Measurements from ENCODE around the gene CLDN24. TPM values are rescaled to one million over a fixed set of nuclear protein-coding genes. Genes with fewer than 3 reads are reported as not detected.

The CLDN24 gene
- total and polyA plus RNA-seq, 4 donors: 0.08 TPM; not detected in 3

- Histone ChIP-seq H3K27ac (ENCODE audit: low read depth in 1 of 2, low read length in 1 of 2) (no peak overlapping the region), H3K9me3 (ENCODE audit: control insufficient read depth in 4 of 4, insufficient read depth in 3 of 4, low read length in 3 of 4) (peaks cover 0 to 2% (median 0%) of the 10 kb centered on the region in 4 donors), H3K4me1 (ENCODE audit: control insufficient read depth in 5 of 5, insufficient read depth in 5 of 5, low read length in 5 of 5) (peaks cover 0 to 5% (median 0%) of the 10 kb centered on the region in 5 donors), H3K9ac (ENCODE audit: insufficient read depth in 1 of 2, low read length in 2 of 2) (no peak overlapping the region), H3K4me3 (no peak overlapping the region), H3K36me3 (ENCODE audit: control insufficient read depth in 4 of 4, insufficient read depth in 4 of 4, low read length in 4 of 4) (no peaks in the 10 kb centered on the region), H3K27me3 (ENCODE audit: control insufficient read depth in 3 of 3, insufficient read depth in 3 of 3, low read length in 2 of 3) (no peaks in the 10 kb centered on the region)
- WGBS, 2 donors: 89 to 93% methylated on average over 6 of the region's 6 CpGs
- TF ChIP-seq CTCF (IDR thresholded peaks at IDR 0.05; ENCODE audit: control extremely low read depth, extremely low read depth): no peak
- no peak for ATAC-seq (ENCODE audit: insufficient read depth, low FRiP score)
- no peak for DNase-seq
Measured at GRCh38 chr4:183333983-183334382, 11.8 kb upstream of the CLDN24 start.

GRCh38 chr4:183333202-183333601 is 11.0 kb upstream of the CLDN24 start:
- TF ChIP-seq CTCF (IDR thresholded peaks at IDR 0.05; ENCODE audit: control extremely low read depth, extremely low read depth): no peak
- Histone ChIP-seq H3K4me3 (no peak overlapping the region), H3K27me3 (ENCODE audit: control insufficient read depth in 3 of 3, insufficient read depth in 3 of 3, low read length in 2 of 3) (no peaks in the 10 kb centered on the region), H3K9me3 (ENCODE audit: control insufficient read depth in 4 of 4, insufficient read depth in 3 of 4, low read length in 3 of 4) (peaks cover 0 to 2% (median 0%) of the 10 kb centered on the region in 4 donors), H3K36me3 (ENCODE audit: control insufficient read depth in 4 of 4, insufficient read depth in 4 of 4, low read length in 4 of 4) (no peaks in the 10 kb centered on the region), H3K27ac (ENCODE audit: low read depth in 1 of 2, low read length in 1 of 2) (no peak overlapping the region), H3K4me1 (ENCODE audit: control insufficient read depth in 5 of 5, insufficient read depth in 5 of 5, low read length in 5 of 5) (peaks cover 0 to 5% (median 0%) of the 10 kb centered on the region in 5 donors), H3K9ac (ENCODE audit: insufficient read depth in 1 of 2, low read length in 2 of 2) (no peak overlapping the region)
- ATAC-seq (ENCODE audit: insufficient read depth, low FRiP score) (no peak), DNase-seq (no peak)
- WGBS, 2 donors: 92% methylated on average over 9 of the region's 9 CpGs

GRCh38 chr4:183332447-183332846 is 10.2 kb upstream of the CLDN24 start:
- Histone ChIP-seq H3K4me3 (no peak overlapping the region), H3K9ac (ENCODE audit: insufficient read depth in 1 of 2, low read length in 2 of 2) (no peak overlapping the region), H3K27ac (ENCODE audit: low read depth in 1 of 2, low read length in 1 of 2) (no peak overlapping the region), H3K9me3 (ENCODE audit: control insufficient read depth in 4 of 4, insufficient read depth in 3 of 4, low read length in 3 of 4) (peaks cover 0 to 2% (median 0%) of the 10 kb centered on the region in 4 donors), H3K36me3 (ENCODE audit: control insufficient read depth in 4 of 4, insufficient read depth in 4 of 4, low read length in 4 of 4) (no peaks in the 10 kb centered on the region), H3K27me3 (ENCODE audit: control insufficient read depth in 3 of 3, insufficient read depth in 3 of 3, low read length in 2 of 3) (no peaks in the 10 kb centered on the region), H3K4me1 (ENCODE audit: control insufficient read depth in 5 of 5, insufficient read depth in 5 of 5, low read length in 5 of 5) (peaks cover 0 to 5% (median 0%) of the 10 kb centered on the region in 5 donors)
- ATAC-seq (ENCODE audit: insufficient read depth, low FRiP score) (no peak), DNase-seq (no peak)
- 86 to 88% methylated on average over 11 of the region's 11 CpGs for WGBS, 2 donors
- TF ChIP-seq CTCF (IDR thresholded peaks at IDR 0.05; ENCODE audit: control extremely low read depth, extremely low read depth): no peak

GRCh38 chr4:183330841-183331240 is 8.6 kb upstream of the CLDN24 start:
- H3K4me1 ChIP-seq (ENCODE audit: control insufficient read depth in 5 of 5, insufficient read depth in 5 of 5, low read length in 5 of 5): peaks cover 0 to 5% (median 0%) of the 10 kb centered on the region in 5 donors
- no peaks in the 10 kb centered on the region for H3K36me3 ChIP-seq (ENCODE audit: control insufficient read depth in 4 of 4, insufficient read depth in 4 of 4, low read length in 4 of 4)
- H3K9ac ChIP-seq (ENCODE audit: insufficient read depth in 1 of 2, low read length in 2 of 2): no peak overlapping the region
- H3K27me3 ChIP-seq (ENCODE audit: control insufficient read depth in 3 of 3, insufficient read depth in 3 of 3, low read length in 2 of 3): no peaks in the 10 kb centered on the region
- TF ChIP-seq CTCF (IDR thresholded peaks at IDR 0.05; ENCODE audit: control extremely low read depth, extremely low read depth): no peak
- peaks cover 0 to 5% (median 0%) of the 10 kb centered on the region in 4 donors for H3K9me3 ChIP-seq (ENCODE audit: control insufficient read depth in 4 of 4, insufficient read depth in 3 of 4, low read length in 3 of 4)
- WGBS, 2 donors: 90 to 96% methylated on average over 2 of the region's 2 CpGs
- ATAC-seq (ENCODE audit: insufficient read depth, low FRiP score): no peak
- no peak overlapping the region for H3K4me3 ChIP-seq
- no peak overlapping the region for H3K27ac ChIP-seq (ENCODE audit: low read depth in 1 of 2, low read length in 1 of 2)
- DNase-seq: no peak

Measured in lung (tissue), 12 donors.